ENCODE measurements around the gene ARL13A. TPM values are rescaled to one million over a fixed set of nuclear protein-coding genes. Genes with fewer than 3 reads are reported as not detected.

Gene ARL13A
- total RNA-seq, result not detected in 2 replicates
- long read RNA-seq, result 0 reads

DNA sequence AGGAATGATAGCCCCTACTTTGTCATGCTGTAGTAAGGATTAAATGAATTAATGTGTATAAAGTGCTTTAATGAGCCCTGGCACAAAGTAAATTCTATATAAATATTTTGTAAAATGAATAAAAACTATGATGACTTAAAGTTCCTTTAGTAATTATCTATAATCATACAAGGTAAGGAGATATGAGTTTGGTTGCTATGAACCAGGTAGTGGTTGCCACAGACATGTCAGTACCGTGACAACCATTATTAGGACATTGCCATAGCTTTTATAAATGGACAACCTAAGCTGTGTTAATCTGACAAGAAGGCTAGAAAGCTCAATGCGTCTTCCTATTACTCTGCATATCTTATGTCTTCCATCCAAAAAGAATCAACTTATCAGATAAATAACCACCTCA, at the start of gene ARL13A:
TSS of gene ARL13A (plus strand) at position 301 of the 400 bp plus-strand sequence. CDS start 3,982 bp downstream, outside the sequence.
- no peak within 1 kb of the TSS for H3K4me3 Mint-ChIP-seq
- peaks cover 6% of the 10 kb centered on the region for H3K9me3 Mint-ChIP-seq
- H3K36me3 Mint-ChIP-seq (ENCODE audit: low read depth), result peaks cover 5% of the 10 kb centered on the region
- no peak within 1 kb of the TSS for H3K27ac Mint-ChIP-seq (ENCODE audit: unreplicated experiment)
- DNase-seq (ENCODE audit: low read depth, low spot score), result no peak
- no peak for TF ChIP-seq CTCF (conservative IDR thresholded peaks at IDR 0.05)
- H3K27me3 Mint-ChIP-seq (ENCODE audit: low read depth), result no peaks in the 10 kb centered on the region
- H3K4me1 Mint-ChIP-seq, result peaks cover 3% of the 10 kb centered on the region

DNA sequence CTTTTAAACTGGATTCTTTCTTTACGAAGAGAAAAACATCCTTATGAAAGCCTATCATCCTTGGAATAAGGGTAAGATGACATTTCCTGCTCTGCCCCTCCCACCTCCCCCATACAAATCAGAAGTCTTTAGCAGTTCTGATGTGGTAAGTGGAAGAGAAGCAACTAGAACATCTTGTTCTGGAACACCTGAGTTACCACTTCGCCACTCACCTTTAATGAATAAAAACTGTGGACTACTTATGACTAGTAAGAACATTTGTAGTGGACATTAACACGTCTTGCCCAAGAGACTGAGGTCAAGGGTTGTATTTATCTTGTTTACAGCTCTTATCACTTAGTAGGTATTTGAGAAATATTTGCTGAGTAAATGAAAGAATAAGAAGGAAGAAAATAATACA, 45.1 kb upstream of the ARL13A start:
- no peak overlapping the region for H3K4me3 Mint-ChIP-seq

DNA sequence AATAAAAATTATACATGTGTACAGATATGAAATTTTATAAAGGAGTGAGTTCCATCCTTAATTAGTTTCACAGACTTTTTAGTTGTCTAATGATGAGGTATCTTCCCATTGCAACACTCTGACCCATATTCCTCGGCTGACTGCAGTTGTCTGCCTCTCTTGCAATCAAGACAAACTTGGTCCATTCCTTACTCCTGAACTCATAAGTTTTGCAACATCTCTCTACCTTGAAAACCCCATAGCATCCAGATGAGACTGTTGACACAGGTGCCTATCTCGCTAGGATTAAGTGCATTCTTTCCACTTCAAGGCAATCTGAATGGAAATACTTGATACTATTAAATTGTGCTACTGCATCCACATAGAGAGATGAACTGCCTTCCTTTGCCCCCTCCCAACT, 43.1 kb upstream of the ARL13A start:
- peaks cover 24% of the 10 kb centered on the region for H3K27me3 Mint-ChIP-seq (ENCODE audit: low read depth)
- H3K9me3 Mint-ChIP-seq, result peaks cover 11% of the 10 kb centered on the region
- no peaks in the 10 kb centered on the region for H3K4me1 Mint-ChIP-seq
- no peak for DNase-seq (ENCODE audit: low read depth, low spot score)
- no peak overlapping the region for H3K27ac Mint-ChIP-seq (ENCODE audit: unreplicated experiment)
- no peak overlapping the region for H3K4me3 Mint-ChIP-seq
- no peak for TF ChIP-seq CTCF (conservative IDR thresholded peaks at IDR 0.05)
- H3K36me3 Mint-ChIP-seq (ENCODE audit: low read depth), result no peaks in the 10 kb centered on the region

More for the DNA sequence above, 45.1 kb upstream of the ARL13A start:
- H3K36me3 Mint-ChIP-seq (ENCODE audit: low read depth), result no peaks in the 10 kb centered on the region
- H3K27ac Mint-ChIP-seq (ENCODE audit: unreplicated experiment), result no peak overlapping the region
- DNase-seq (ENCODE audit: low read depth, low spot score), result no peak
- peaks cover 7% of the 10 kb centered on the region for H3K9me3 Mint-ChIP-seq
- H3K27me3 Mint-ChIP-seq (ENCODE audit: low read depth), result peaks cover 18% of the 10 kb centered on the region
- no peaks in the 10 kb centered on the region for H3K4me1 Mint-ChIP-seq
- no peak for TF ChIP-seq CTCF (conservative IDR thresholded peaks at IDR 0.05)

DNA sequence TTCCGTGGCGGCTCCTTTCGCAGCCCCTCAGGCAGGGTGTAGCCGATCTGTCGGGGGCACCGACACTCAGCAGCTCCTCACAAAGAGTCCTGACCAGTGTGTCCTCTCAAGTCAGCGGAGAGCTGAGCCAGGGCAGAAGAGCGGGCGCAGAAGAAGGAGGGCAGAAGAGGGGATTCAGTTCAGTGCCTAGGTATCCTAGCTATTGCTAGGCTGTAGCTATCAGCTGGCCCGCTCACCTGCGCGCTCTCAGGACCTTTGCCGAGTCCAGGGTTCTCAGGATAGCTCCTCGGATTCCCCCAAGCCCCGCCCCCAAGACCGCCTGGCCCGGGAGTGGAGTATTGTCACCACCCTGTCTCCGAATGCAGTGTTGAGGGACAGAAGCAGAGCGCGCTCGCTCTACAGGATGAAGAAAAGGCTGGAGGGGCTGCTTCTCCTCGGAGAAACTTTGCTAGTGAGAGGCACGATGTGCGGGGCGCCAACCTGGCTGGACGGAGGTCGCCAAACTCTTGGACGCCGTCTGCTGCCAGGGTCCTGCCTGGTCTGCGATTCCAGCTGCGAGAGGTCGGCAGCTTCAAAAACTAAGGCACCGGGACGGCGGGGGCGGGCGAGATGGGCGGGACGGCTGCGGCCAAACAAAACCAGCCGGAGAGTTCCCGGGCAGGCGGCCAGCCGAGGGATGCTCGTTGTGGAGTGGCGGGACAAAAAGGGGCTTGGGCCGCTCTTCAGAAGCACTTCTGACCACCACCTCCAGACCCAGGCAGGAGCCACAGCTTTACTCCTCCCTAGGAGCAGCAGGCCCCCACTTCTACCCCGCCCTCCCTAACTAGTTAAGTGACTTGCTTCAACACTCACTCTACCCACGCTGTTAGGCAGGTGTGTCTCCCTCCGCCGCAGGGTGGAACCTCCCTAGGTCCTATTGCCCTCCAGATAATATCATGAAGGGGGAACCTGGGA, 40.6 kb upstream of the ARL13A start, which contains the start of gene XKRX:
TSS of gene XKRX (minus strand) at position 258 of the 954 bp plus-strand sequence. CDS start 613 bp downstream, outside the sequence.
- H3K27ac Mint-ChIP-seq (ENCODE audit: unreplicated experiment), result no peak within 1 kb of the TSS

More for the DNA sequence above, 40.6 kb upstream of the ARL13A start, which contains the start of gene XKRX:
- H3K4me3 Mint-ChIP-seq, result peak within 1 kb of the TSS; percentile 90
- no peaks in the 10 kb centered on the region for H3K4me1 Mint-ChIP-seq
- TF ChIP-seq CTCF (conservative IDR thresholded peaks at IDR 0.05), result no peak
- H3K36me3 Mint-ChIP-seq (ENCODE audit: low read depth), result no peaks in the 10 kb centered on the region
- DNase-seq (ENCODE audit: low read depth, low spot score), result peak; percentile 13
- H3K9me3 Mint-ChIP-seq, result peaks cover 16% of the 10 kb centered on the region
- peaks cover 24% of the 10 kb centered on the region for H3K27me3 Mint-ChIP-seq (ENCODE audit: low read depth)

Data from neural crest cell (in vitro differentiated cells).